Stimulated activated CD8-positive, alpha-beta memory T cell treated with anti-CD3 and anti-CD28 coated beads, Interleukin-12 subunit alpha, Interleukin-12 subunit beta, amount 100 ng/mL, for 1 hour (primary cell): ENCODE measurements around the gene CELSR1.
"Not testable (repeated sequence)": the region's sequence is repeated elsewhere in the genome, so short reads cannot be mapped to it uniquely, and the experiment has no call there.

Experiments used
- DNase-seq: peaks from one replicate; pipeline ENCODE4 v3.0.0-alpha.2; 2020; ENCODE audit warnings: low read depth

Gene CELSR1

DNA sequence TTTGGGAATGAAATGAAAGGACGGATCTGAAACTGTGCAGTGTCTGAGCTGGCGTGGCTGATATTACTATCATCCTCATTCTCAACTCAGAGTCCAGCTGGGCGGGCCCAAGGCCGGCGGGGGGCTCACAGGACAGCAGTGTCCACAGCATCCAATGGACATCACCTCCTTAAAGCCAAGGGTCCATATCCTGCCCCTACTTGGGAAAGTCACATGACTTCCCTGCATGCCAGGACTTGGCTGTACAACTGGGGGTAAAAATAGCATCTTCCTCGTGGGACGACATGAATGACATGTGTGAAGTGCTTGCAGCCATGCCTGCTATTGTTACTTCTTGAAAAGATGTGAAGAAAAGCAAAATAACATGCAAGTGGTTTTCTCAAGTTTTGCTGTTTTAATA is 119.7 kb downstream of the CELSR1 start:
- DNase-seq = no peak

DNA sequence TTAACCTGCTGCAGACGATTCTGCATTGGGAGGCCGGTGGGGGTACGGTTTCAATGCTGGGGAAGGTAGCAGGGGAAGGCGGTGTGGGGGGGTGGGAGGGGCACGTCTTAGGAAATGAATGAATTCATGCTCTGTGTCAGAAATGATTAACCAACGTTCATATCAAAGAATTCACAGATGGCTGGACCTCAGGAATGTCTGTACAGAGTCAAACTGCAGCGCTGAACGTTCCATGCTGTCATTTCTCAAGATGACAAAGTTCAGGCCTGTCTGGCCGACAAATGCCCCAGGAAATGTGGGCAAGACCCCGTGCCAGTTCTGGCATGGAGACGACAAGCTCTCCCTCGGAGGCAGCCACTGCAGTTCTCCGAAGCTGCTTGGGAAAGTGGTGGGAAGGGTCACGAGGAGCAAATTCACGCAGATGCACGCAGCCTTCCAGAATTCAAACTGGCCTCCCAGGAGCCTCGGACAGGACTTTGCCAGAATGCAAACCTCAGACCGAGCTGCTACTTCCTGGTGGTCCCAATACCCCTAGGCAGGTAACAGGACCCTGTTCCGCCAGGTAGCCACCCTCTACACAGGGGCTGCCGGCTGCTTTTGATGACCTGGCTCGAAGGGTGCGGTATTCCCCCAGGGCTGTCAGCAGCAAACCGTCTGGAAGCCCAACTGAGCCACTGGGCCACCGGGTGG is 120.4 kb downstream of the CELSR1 start:
- DNase-seq = no peak

DNA sequence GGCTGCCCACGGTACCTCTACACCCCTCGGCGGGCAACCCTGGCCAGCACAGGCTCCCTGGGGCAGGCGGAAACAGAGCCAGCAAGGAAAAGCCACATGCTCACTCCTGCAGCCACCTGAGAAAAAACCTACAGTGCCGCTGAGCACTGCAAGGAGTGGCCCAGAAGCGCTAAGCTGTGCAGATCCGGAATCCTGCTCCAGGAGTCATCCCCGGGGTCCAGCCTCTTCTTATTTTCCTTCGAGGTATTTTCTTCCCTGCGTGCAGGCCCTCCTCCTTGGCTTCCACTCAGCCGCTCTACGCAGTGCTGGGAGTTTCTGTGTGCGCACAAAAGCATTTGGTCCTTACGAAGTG is 120.9 kb downstream of the CELSR1 start:
- DNase-seq = no peak

DNA sequence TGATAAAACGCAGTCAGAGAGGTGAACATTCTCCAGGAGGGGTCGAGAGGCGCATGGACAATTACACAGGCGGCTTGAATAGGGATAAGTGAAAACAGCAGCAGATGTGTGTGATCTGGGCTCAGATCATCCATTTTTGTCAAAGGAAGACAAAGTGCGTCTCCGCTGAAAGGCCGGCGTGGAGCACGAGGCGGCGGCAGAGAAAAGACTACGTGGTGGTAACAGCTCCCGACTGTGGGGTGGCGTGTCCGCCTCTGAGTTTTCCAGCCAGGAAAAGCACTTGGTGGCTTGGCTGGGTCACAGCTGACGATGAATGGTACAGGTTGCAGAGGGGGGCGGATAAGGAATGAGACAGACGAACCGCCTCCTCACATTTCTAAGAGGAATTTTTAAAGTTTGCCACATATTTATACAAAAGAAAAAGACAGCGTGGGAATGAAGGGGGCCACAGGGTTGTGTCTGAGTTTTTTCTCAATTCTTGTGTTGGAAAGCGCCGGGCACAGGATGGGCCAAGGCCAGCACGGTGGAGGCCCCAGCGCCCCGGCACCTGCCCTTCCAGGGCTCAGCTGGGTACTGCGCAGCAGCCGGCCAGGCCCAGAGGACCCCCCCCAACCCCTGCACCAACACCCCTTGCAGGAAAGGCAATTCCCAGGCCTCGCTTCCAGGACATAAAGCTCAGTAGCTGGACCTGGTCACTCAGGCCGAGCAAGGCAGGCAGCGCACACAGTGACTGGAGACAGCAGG is 121.5 kb downstream of the CELSR1 start:
- DNase-seq = no peak

DNA sequence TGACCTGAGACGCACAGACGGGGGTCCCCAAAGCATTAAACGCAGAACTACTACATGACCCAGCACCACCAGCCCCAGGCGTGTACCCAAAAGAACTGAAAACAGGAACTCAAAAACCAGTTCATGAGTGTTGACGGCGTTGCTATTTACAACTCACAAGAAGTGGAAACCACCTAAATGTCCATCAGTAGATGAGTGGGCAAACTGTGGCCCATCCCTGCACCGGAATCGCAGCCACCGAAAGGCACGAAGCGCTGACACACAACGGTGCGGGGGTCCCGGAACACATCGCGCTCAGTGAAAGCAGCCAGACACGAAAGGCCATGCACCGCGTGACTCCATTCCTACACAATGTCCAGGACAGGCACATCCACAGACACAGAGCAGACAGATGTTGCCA is 122.7 kb downstream of the CELSR1 start:
- no peak for DNase-seq

DNA sequence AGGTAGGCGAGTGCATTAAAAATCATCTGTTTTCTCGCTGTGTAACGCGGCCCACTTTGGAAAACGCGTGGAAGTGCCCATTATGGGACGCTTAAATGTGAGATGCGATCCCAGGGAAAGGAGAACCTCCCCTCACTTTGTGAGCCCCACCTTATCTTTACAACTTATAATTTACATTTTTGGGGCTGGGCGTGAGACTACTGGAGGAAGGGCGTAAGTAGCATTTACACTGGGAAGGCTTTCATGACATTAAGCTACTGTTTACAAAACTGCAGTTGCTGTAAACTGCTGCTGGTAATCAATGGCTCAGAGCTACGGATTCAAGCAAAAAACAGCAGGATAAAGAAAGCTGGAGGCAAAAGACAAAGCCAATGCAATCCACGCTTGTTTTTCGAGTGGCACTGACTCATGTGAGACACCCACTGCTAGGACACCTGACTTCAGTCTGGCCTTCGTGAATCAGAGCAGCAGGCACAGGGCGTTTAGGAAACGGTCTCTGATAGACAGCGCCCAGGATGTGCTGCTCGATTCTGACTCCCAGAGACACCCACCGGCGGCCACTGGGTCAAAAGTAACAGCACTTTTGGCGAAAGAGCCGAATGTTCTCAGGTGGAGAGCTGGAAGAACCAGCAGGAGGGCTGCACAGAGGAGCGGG is 123.6 kb downstream of the CELSR1 start:
- no peak for DNase-seq

DNA sequence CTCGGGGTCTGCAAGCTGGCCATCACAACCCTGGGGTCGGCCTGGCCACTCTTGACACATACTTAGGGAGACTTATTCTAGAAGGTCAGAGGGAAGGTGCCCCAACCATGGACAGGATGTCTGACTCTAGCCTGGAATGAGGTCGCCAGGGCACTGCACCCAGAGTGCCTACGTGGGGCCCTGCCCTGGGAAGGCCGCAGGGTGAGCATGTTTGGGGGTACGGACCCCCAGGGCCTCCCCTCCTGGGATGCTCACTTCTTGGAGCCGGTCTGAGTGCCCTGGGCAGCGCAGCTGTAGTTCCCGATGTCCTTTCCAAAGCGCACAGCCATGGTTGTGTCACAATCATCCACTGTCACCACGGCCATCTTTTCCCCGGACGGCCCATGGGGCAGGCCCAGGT is 126.1 kb downstream of the CELSR1 start:
- DNase-seq = no peak

DNA sequence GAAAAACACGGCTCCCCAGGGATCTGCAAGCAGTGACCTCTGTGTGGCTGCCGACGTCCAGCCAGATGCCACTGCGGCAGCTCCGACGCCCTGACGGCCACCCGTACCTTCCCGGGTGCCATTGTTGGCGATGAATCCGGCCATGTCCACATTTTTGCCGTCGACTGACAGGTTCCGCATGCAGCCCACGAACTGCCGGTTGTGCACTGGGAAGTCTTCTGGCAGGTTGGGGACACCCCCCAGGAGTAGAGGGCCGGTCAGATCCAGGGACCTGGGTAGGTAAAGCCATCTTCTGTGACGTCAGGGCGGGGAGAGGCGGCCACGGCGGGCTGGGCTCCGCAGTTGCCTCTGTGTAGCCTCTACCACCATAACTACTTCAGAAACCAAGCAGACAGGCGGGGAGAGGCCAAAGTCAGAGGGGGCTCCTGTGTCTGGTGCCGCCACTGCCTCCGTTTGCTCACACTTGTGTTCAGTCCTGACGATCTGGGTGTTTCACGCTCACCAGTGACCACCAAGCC is 127.1 kb downstream of the CELSR1 start:
- no peak for DNase-seq

DNA sequence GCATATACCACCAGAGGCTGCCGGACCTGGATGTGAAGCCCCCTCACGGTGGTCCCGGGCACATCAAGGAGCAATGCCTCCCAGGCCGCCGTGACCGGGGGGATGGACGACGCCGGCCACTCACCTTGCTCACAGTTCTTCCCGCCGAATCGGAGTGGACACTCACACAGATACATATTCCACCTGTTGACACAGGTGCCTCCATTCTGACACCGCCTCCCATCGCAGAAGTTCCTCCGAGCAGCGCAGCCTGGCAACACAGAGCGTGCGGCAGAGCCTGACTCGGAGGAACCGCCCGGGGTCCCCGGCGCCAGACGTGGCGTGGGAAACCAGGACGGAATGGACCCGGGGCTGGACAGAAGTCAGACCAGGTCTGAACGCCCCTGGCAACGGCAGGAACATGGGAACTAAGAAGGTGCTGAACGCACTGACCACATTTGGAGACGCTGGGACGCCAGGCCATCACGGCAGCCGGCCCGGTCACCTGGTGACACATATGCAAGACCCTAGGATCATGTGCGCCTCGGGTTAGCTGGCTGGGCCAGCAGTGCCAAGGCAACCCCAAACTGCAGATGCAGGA is 127.7 kb downstream of the CELSR1 start:
- DNase-seq = no peak

DNA sequence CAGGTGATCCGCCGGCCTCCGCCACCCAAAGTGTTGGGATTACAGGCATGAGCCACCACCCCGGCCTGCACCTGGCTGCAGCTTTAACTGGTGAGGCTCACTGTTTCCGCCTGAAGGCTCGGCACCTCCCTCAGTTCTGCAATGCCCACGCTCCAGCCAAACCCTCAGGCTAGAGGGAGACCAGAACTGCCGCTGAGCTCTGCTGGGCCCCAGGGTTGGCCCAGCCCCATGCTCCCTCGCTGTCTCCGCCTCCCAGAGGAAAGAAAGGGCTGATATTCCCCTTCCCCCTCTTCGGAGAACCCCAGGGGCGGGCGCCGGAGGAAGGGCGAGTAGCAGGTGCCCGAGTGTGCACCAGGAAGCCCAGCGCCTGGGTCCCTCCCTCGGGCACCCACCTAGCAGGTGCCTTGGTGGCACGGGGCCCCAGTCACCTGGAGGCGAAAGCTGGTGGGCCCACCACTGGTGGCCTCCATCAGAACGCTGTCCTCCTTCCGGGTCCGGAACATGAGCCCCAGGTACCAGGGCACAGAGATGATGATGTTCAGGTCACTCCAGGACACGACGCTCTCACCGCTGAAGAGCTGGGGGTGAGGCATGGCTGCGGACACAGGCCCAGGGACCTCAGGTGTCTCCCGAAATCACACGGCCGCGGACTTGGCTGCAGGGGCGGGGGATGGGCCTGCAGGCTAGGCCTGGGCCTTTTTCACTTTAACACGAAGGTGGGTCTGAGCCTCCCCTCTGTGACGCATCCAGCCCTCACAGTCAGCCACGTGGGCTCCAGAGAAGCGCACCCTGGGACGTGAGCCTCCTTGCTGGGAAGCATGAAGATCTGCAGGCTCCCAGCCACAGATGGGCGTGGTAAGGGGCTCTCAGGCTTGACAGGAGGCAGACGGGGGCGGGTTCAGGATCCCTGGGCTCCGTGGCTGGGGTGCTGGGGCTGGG is 128.6 kb downstream of the CELSR1 start:
- DNase-seq = no peak

DNA sequence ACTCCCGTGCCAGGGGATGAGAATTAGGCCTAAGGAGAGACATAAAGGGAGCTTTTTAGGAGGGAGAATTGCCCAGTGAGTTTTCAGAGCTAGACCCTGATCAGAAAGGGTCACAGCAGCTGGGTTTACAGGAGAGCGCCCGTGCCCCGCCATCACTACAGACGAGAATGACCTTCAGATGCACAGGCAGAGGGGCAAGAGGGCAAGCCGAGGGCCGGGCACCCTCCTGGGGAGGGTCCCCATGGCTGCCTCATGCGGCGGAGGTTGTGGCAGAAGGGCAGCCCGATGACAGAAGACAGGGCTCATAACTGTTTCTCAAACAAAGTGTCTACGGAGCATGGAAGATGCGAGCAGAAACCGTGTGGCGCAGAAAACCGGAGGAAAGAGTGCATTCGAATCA is 129.7 kb downstream of the CELSR1 start:
- no peak for DNase-seq

DNA sequence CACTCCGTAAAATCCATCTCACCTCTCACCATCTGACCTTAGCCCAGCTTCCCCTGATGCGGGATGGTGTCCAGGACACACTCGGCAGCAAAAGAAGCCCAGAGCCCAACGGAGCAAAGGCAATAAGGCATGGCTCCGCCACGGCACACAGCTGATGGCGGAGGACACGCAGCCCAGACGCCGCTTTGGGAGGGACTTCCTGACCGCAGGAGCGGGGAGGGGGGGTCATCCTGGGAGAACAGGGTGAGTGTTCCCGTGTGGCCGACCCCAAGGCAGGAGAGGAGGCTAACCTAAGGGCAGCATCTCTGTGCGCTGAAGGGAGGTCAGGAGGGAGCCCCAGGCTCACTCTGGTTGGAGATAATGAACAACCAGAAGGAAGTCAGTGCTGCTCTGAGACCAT is 130.6 kb downstream of the CELSR1 start:
- DNase-seq = no peak

DNA sequence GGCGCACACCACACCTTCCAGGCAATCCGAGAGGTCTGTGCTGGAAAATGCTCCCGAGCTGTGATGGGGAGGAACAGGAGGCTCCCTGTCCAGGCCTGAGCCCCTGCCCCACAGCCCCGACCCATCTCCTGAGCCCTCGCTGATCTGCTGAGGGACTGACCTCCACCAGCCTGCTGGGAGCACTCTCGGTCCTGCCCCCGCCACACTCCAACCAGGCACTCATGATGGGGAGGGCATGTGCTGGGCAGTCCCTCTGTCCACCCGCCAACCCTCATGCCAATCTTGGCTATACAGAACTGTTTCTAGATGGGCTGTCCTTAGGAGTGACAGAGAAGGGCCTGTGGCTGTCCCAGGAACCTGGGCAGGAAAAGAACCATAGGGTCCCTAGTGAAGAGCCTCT is 131.1 kb downstream of the CELSR1 start:
- DNase-seq = no peak

DNA sequence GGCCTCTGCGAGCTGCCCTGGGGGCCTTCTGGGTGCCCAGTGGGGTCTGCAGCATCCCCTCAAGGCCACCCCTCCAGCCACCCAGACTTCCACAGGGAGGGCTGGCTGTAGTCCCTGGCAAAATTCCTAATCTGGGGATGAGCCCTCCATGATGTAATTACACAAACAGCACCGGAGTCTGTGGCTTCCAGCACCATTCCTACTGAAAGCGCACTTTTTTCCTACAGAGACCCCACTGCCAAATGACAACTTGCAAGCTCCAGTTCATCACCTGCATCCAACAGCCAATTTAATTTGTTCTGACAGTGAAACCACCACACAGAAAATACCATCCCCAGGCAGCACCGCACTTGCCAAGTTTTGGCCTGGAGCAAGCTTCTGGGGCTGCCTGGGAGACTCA is 131.5 kb downstream of the CELSR1 start:
- no peak for DNase-seq

DNA sequence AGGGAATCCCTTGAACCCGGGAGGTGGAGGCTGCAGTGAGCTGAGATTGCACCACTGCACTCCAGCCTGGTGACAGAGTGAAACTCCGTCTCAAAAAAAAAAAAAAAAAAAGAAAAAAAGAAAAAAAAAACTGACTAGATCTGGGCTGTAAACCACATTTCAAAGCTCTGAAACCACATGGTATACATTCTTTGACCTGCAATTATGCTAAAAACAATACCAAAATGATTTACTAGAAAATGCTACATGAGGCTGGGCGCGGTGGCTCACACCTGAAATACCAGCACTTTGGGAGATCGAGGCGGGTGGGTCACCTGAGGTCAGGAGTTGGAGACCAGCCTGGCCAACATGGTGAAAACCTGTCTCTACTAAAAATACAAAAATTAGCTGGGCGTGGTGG is 133.5 kb downstream of the CELSR1 start:
- DNase-seq = not testable (repeated sequence)

DNA sequence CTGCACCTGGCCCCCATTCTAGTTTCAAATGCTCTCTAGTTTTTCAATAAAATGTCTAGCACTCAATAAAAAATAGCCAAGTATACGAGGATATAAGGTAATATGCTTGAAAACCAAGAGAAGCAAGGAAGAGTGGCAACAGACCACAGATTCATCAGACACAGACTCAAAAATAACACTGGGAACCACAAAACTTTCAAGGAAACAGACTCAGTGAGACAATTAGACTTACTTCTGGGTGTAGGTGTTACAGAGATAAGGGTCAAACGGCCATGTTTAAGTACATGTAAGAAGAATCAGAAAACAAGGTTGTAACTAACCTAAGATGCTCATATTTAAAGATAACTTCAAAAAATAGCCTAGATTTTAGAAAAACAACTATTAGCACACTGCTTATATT is 134.9 kb downstream of the CELSR1 start:
- DNase-seq = no peak

DNA sequence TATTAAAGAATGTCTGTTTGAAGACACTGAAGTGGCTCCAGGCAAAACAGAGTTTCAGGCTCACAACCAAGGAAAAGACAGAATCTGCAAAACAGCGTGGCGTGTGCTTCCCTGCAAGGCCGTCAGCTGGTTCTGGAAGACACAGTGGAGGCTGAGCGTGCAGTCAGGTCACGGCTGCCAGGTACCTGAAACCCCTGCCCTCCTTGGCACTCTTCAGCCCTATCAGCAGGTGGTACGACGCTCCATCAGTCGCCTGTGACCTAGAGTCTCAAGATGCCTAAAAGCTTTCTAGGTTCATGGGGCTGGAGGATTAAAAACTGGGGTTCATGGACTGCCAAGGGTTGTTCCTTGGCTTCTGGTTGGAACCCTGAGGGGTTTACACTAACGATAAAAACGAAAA is 136.1 kb downstream of the CELSR1 start:
- no peak for DNase-seq

DNA sequence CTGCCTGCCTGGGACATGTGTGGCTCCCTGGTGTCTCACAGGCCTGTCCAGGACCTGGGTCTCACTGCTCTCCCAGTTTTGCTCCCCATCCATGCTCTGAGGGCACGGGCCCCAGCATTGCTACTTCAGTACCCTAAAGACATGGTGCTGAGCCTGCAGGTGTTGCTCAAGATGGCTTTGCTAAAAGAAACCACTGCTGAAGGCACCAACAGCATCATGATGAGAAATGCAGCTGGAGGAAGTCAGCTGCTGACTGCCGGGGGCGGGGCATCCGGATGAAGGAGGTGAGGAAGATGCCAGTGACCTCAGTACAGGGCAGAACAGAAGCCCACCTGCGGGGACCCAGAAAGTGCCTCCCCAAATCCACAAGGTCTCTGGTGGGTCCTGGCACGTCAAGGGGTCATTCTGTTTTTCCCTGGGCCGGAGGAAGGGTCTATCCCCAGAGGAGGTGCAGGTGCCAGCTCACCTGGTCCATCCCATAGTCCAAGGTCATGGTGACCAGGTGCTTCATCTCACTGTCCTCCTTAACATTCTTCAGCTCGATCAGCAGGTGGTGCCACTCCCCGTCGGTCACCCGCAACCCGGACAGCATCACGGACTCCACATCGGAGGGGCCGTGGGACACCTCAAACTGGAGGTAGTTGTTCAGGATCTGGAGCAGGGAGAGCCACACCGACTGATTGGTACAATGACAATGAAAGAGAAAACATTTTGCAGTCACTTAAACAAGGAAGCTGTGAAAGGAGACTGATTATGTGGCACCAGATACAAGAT is 138.0 kb downstream of the CELSR1 start:
- no peak for DNase-seq

DNA sequence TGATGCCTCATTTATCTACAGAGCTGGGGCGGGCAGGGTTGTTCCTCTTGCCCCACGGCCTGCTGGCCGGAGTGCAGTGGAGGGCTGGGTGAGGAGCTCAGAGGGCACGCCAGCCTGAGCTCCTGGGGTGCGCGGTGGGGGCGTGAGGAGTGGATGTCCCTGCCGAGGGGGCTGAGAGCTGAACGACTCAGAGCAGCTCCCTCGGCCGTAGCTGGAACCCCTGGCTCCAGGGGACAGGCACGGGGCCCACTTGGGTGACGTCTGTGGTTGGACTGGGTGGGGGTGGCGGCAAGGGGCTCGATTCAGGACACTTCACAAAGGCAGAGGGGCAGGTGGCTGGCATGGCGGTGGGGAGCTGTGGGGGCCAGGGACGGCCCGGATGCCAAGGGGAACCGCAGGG is 139.5 kb downstream of the CELSR1 start:
- no peak for DNase-seq

DNA sequence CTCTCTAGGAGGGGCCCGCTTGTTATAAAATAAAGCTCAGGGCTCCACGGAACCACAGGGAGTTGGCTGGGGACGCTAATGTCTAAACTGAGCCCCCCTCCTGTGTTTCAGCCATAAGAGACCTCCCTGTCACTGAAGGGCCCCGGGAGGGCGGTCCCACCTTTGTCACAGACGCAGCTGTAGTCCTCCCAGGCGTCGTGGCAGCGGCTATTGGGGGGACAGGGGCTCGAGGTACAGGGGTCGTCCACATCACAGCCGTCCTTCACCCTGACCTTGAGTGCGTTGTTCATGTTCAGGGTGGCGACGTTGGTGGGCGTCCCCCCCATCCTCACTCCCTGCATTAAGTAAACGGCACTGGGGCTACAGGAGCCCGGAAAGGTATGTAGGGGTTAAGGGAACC is 139.9 kb downstream of the CELSR1 start:
- DNase-seq = no peak

DNA sequence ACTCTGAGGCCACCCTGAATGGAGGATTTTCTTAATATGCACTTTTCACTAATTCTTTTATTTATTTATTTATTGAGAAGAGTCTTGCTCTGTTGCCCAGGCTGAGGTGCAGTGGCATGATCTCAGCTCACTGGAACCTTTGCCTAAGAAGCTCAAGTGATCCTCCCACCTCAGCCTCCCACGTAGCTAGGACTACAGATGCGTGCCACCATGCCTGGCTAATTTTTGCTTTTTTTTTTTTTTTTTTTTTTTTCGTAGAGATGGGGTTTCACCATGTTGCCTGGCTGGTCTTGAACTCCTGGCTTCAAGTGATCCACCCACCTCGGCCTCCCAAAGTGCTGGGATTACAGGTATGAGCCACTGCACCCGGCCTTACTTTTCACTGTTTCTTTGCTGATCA is 140.4 kb downstream of the CELSR1 start:
- DNase-seq = not testable (repeated sequence)
